Ishikawa (cell line): Measurements from ENCODE around the gene GUCY1A1.

ENCODE experiments used
- CEBPB ChIP-seq: IDR thresholded peaks from 2 replicates; pipeline ENCODE4 v1.6.1; 2012
- CREB1 ChIP-seq: IDR thresholded peaks from 2 replicates; pipeline ENCODE4 v1.6.1; 2012; ENCODE audit warnings: low read depth
- EGR1 ChIP-seq: IDR thresholded peaks from 2 replicates; pipeline ENCODE4 v1.6.1; 2012
- EP300 ChIP-seq: IDR thresholded peaks from 2 replicates; pipeline ENCODE4 v1.6.1; 2012; ENCODE audit warnings: borderline replicate concordance
- MAX ChIP-seq: IDR thresholded peaks from 2 replicates; pipeline ENCODE4 v1.6.1; 2012
- NFIC ChIP-seq: IDR thresholded peaks from 2 replicates; pipeline ENCODE4 v1.6.1; 2012
- RAD21 ChIP-seq: IDR thresholded peaks from 2 replicates; pipeline ENCODE4 v1.6.1; 2012; ENCODE audit warnings: low read depth
- REST ChIP-seq: IDR thresholded peaks from 2 replicates; pipeline ENCODE4 v1.6.1; 2012; ENCODE audit warnings: low read depth, mild to moderate bottlenecking
- TAF1 ChIP-seq: IDR thresholded peaks from 2 replicates; pipeline ENCODE4 v1.6.1; 2012; ENCODE audit warnings: low read depth, mild to moderate bottlenecking
- TCF12 ChIP-seq: IDR thresholded peaks from 2 replicates; pipeline ENCODE4 v1.6.1; 2012; ENCODE audit warnings: low read depth
- TEAD4 ChIP-seq: IDR thresholded peaks from 2 replicates; pipeline ENCODE4 v1.6.1; 2012
- USF1 ChIP-seq: IDR thresholded peaks from 2 replicates; pipeline ENCODE4 v1.6.1; 2012
- YY1 ChIP-seq: IDR thresholded peaks from 2 replicates; pipeline ENCODE4 v1.6.1; 2012; ENCODE audit warnings: low read depth
- ZBTB7A ChIP-seq: IDR thresholded peaks from 2 replicates; pipeline ENCODE4 v1.6.1; 2012; ENCODE audit warnings: low read depth

GRCh38 chr4:155657169-155657568 is 9.5 kb upstream of the GUCY1A1 start:
- TF ChIP-seq EGR1 (no peak), MAX (no peak), USF1 (no peak), YY1 (no peak), RAD21 (no peak), CREB1 (no peak), REST (no peak), TCF12 (no peak), CEBPB (no peak), TAF1 (no peak), NFIC (no peak), ZBTB7A (no peak), EP300 (no peak), TEAD4 (no peak)
